Sigmoid colon (tissue), 7 donors: Measurements from ENCODE around the gene FBLN1. TPM values are rescaled to one million over a fixed set of nuclear protein-coding genes. Genes with fewer than 3 reads are reported as not detected.
"Not testable (repeated sequence)": the region's sequence is repeated elsewhere in the genome, so short reads cannot be mapped to it uniquely, and the experiment has no call there.

ENCODE experiments used
- DNase-seq: peaks from one replicate; pipeline ENCODE4 v3.0.0-alpha.2; 2019
- H3K27ac ChIP-seq, 4 donors: fragments of 200-600 bp; sonication (generic); one replicate each; pipeline ENCODE4 v1.5.1; 2016 to 2019; ENCODE audit warnings: mild to moderate bottlenecking in 1 of 4
- H3K27me3 ChIP-seq, 3 donors: fragments of 200-600 bp; sonication (generic); one replicate each; pipeline ENCODE4 v1.5.1; 2019; ENCODE audit warnings: mild to moderate bottlenecking in 1 of 3
- H3K36me3 ChIP-seq, 4 donors: fragments of 200-600 bp; sonication (generic); one replicate each; pipeline ENCODE4 v1.5.1; 2016 to 2019
- H3K4me1 ChIP-seq, 4 donors: fragments of 200-600 bp; sonication (generic); one replicate each; pipeline ENCODE4 v1.5.1; 2017 to 2019
- H3K4me3 ChIP-seq, 4 donors: fragments of 200-600 bp; sonication (generic); one replicate each; pipeline ENCODE4 v1.5.1; 2017 to 2019; ENCODE audit warnings: mild to moderate bottlenecking in 2 of 4, moderate library complexity in 1 of 4
- H3K9me3 ChIP-seq, 4 donors: fragments of 200-600 bp in 3 of 4; sonication (generic) in 3 of 4; one replicate each; pipeline versions ENCODE4 v1.5.1 to v1.6.1; 2013 to 2019
- CTCF ChIP-seq, 4 experiments: fragments of 450-650 bp in 3 of 4; fragments of 200-600 bp in 1 of 4; IDR thresholded peaks; one replicate each; pipeline ENCODE4 v1.5.1; 2016 to 2019; ENCODE audit warnings: antibody characterized with exemption in 4 of 4, mild to moderate bottlenecking in 3 of 4, moderate library complexity in 2 of 4
- EP300 ChIP-seq, 4 donors: sonication (generic); formaldehyde crosslinking; IDR thresholded peaks; one replicate each; pipeline ENCODE4 v1.6.1; 2017; ENCODE audit warnings: antibody characterized with exemption in 4 of 4
- POLR2A ChIP-seq, 2 donors: fragments of 450-650 bp; IDR thresholded peaks; one replicate each; pipeline ENCODE4 v1.6.1; 2016; ENCODE audit warnings: antibody characterized with exemption in 2 of 2, mild to moderate bottlenecking in 2 of 2, moderate library complexity in 2 of 2
- POLR2AphosphoS5 ChIP-seq, 4 donors: sonication (generic); formaldehyde crosslinking; IDR thresholded peaks; one replicate each; pipeline ENCODE4 v1.6.1; 2017; ENCODE audit warnings: antibody characterized with exemption in 4 of 4
- WGBS, 2 donors: extraction: QIAGEN DNeasy Blood & Tissue Kit; methylation state at CpG; one replicate each; pipeline ENCODE4 v1.1.7; 2013; 5-methylcytosine and 5-hydroxymethylcytosine counted together
- intact Hi-C: fragments of 100-400 bp; cut with DNase I; formaldehyde crosslinking; loops from one replicate; pipeline ENCODE4 v1.15.1; 2023
- polyA plus RNA-seq, 3 donors: library from polyadenylated mRNA; stranded (reverse); fragments of 200-250 nt; gene quantifications; one replicate each; pipeline ENCODE4 v1.2.3, GENCODE V29; 2013
- total RNA-seq, 4 donors: library from RNA; depleted of rRNA; stranded (reverse); fragments of >200 nt; gene quantifications; one replicate each; pipeline ENCODE4 v1.1.0, GENCODE V29; 2016
- donor health status: healthy with polysubstance abuse.
- donor health status: Bipolar disorder and iron deficiency.
- donor health status: healthy.

The FBLN1 gene
- total and polyA plus RNA-seq, 7 donors: 9.0 to 230 (median 123) TPM

- Histone ChIP-seq H3K9me3 (no peaks in the 10 kb centered on the region), H3K36me3 (no peaks in the 10 kb centered on the region), H3K27ac (peak overlapping the region; percentile 6 to 60 (median 22)), H3K27me3 (no peaks in the 10 kb centered on the region), H3K4me3 (no peak overlapping the region), H3K4me1 (peaks cover 0 to 44% (median 32%) of the 10 kb centered on the region in 4 donors)
- no peak for TF ChIP-seq CTCF (IDR thresholded peaks at IDR 0.05)
- no peak for TF ChIP-seq EP300 (IDR thresholded peaks at IDR 0.05)
- no peak for DNase-seq
- 69 to 78% methylated on average over 9 of the region's 9 CpGs for WGBS, 2 donors
- intact Hi-C loops: no loop called here
These were observed 29.0 kb downstream of the FBLN1 start for GRCh38 chr22:45531441-45532234.

GRCh38 chr22:45532235-45532631 is 29.6 kb downstream of the FBLN1 start:
- Histone ChIP-seq H3K9me3 (no peaks in the 10 kb centered on the region), H3K4me1 (peaks cover 0 to 44% (median 35%) of the 10 kb centered on the region in 4 donors), H3K27me3 (no peaks in the 10 kb centered on the region), H3K4me3 (no peak overlapping the region), H3K36me3 (no peaks in the 10 kb centered on the region), H3K27ac (peak overlapping the region; percentile 6 to 60 (median 22))
- WGBS, 2 donors: 57 to 72% methylated on average over 3 of the region's 3 CpGs
- no peak for DNase-seq
- no peak for TF ChIP-seq POLR2A (IDR thresholded peaks at IDR 0.05)
- TF ChIP-seq POLR2AphosphoS5 (IDR thresholded peaks at IDR 0.05): no peak
- TF ChIP-seq EP300 (IDR thresholded peaks at IDR 0.05): no peak
- no peak for TF ChIP-seq CTCF (IDR thresholded peaks at IDR 0.05)
- intact Hi-C loops: no loop called here

GRCh38 chr22:45533703-45534102 is 31.0 kb downstream of the FBLN1 start:
- no peak overlapping the region for H3K4me3 ChIP-seq
- WGBS, 2 donors: 90 to 91% methylated on average over 17 of the region's 17 CpGs
- H3K4me1 ChIP-seq: peaks cover 0 to 53% (median 50%) of the 10 kb centered on the region in 4 donors
- TF ChIP-seq POLR2A (IDR thresholded peaks at IDR 0.05) (no peak), CTCF (IDR thresholded peaks at IDR 0.05) (no peak), POLR2AphosphoS5 (IDR thresholded peaks at IDR 0.05) (no peak), EP300 (IDR thresholded peaks at IDR 0.05) (no peak)
- H3K27me3 ChIP-seq: no peaks in the 10 kb centered on the region
- intact Hi-C loops: no loop called here
- no peaks in the 10 kb centered on the region for H3K36me3 ChIP-seq
- peak overlapping the region in 3 of 4 donors; percentile 3 to 77 (median 36) for H3K27ac ChIP-seq
- no peaks in the 10 kb centered on the region for H3K9me3 ChIP-seq
- no peak for DNase-seq

- Histone ChIP-seq H3K27me3 (no peaks in the 10 kb centered on the region), H3K9me3 (no peaks in the 10 kb centered on the region), H3K4me3 (no peak overlapping the region), H3K36me3 (no peaks in the 10 kb centered on the region), H3K27ac (peak overlapping the region; percentile 67 to 77 (median 73)), H3K4me1 (peaks cover 0 to 55% (median 51%) of the 10 kb centered on the region in 4 donors)
- intact Hi-C loops: no loop called here
- WGBS, 2 donors: 28 to 55% methylated on average over 4 of the region's 4 CpGs
- TF ChIP-seq EP300 (IDR thresholded peaks at IDR 0.05): no peak
- peak; percentile 44 to 83 (median 54) for TF ChIP-seq POLR2AphosphoS5 (IDR thresholded peaks at IDR 0.05)
- peak; percentile 82 for DNase-seq
These were observed 31.9 kb downstream of the FBLN1 start for GRCh38 chr22:45534339-45535192.

- intact Hi-C loops: no loop called here
- Histone ChIP-seq H3K9me3 (no peaks in the 10 kb centered on the region), H3K36me3 (no peaks in the 10 kb centered on the region), H3K4me1 (peaks cover 0 to 55% (median 51%) of the 10 kb centered on the region in 4 donors), H3K27me3 (no peaks in the 10 kb centered on the region), H3K27ac (peak overlapping the region; percentile 67 to 77 (median 73)), H3K4me3 (no peak overlapping the region)
- 42 to 70% methylated on average over 7 of the region's 7 CpGs for WGBS, 2 donors
- DNase-seq: no peak
- TF ChIP-seq POLR2A (IDR thresholded peaks at IDR 0.05): no peak
- no peak for TF ChIP-seq CTCF (IDR thresholded peaks at IDR 0.05)
- no peak for TF ChIP-seq EP300 (IDR thresholded peaks at IDR 0.05)
- peak in 2 of 4 donors; percentile 5 to 11 for TF ChIP-seq POLR2AphosphoS5 (IDR thresholded peaks at IDR 0.05)
These were observed 32.6 kb downstream of the FBLN1 start for GRCh38 chr22:45535290-45535689.

GRCh38 chr22:45535835-45536234 is 33.2 kb downstream of the FBLN1 start:
- H3K27me3 ChIP-seq, H3K9me3 ChIP-seq, H3K36me3 ChIP-seq, intact Hi-C loops, H3K4me3 ChIP-seq, DNase-seq: not testable (repeated sequence)
- Histone ChIP-seq H3K4me1 (peaks cover 0 to 55% (median 51%) of the 10 kb centered on the region in 4 donors), H3K27ac (peak overlapping the region; percentile 67 to 77 (median 73))
- 89% methylated on average over 6 of the region's 6 CpGs for WGBS, 2 donors
